ENCODE results near the gene ALOX15. TPM values are rescaled to one million over a fixed set of nuclear protein-coding genes. Genes with fewer than 3 reads are reported as not detected.

The ALOX15 gene
- total RNA-seq, 4 donors from 2014 or later, result 24.4 to 379 (median 119) TPM; not detected in 1

DNA sequence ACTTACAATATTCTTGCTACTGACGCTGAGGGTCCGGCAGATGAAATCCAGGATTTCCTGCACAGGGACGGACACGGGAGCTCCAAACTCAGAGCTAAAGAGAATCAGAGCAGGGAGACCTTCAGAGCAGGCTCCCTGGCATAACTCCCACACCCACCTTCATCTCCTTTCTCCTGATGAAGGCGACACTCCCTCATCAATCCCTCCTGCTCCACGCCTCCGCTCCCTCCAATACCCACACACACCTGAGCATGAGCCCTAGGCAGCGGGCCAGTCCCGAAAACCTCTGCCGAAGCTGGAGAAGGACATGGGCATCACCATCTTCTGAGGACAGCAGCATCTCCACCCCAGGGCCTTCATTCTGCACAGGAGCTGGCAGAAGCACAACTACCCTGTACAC, 34.3 kb upstream of the ALOX15 start:
- TF ChIP-seq, protein P1, sequence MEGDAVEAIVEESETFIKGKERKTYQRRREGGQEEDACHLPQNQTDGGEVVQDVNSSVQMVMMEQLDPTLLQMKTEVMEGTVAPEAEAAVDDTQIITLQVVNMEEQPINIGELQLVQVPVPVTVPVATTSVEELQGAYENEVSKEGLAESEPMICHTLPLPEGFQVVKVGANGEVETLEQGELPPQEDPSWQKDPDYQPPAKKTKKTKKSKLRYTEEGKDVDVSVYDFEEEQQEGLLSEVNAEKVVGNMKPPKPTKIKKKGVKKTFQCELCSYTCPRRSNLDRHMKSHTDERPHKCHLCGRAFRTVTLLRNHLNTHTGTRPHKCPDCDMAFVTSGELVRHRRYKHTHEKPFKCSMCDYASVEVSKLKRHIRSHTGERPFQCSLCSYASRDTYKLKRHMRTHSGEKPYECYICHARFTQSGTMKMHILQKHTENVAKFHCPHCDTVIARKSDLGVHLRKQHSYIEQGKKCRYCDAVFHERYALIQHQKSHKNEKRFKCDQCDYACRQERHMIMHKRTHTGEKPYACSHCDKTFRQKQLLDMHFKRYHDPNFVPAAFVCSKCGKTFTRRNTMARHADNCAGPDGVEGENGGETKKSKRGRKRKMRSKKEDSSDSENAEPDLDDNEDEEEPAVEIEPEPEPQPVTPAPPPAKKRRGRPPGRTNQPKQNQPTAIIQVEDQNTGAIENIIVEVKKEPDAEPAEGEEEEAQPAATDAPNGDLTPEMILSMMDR (IDR thresholded peaks at IDR 0.05), result no peak
- ATAC-seq (ENCODE audit: low FRiP score), result no peak

DNA sequence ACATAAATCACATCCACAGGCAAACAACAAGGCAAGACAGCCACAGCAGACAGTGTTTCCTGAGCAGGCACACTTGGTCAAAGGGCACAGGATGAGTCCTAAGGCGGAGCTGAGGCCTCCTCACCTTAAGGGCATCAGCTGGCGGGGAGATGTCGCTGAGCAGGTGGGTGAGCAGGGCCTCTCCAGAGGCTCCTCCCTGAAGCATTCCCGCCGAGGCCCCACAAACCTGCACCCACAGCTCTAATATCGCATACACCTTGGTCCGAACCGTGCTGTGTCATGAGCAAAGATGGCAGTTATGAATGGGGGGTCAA, 33.2 kb upstream of the ALOX15 start:
- TF ChIP-seq, protein P1 (IDR thresholded peaks at IDR 0.05), result no peak
- no peak for ATAC-seq (ENCODE audit: low FRiP score)
- DNase-seq (ENCODE audit: low spot score), result no peak

More for the DNA sequence above, 34.3 kb upstream of the ALOX15 start:
- DNase-seq (ENCODE audit: low spot score), result no peak

DNA sequence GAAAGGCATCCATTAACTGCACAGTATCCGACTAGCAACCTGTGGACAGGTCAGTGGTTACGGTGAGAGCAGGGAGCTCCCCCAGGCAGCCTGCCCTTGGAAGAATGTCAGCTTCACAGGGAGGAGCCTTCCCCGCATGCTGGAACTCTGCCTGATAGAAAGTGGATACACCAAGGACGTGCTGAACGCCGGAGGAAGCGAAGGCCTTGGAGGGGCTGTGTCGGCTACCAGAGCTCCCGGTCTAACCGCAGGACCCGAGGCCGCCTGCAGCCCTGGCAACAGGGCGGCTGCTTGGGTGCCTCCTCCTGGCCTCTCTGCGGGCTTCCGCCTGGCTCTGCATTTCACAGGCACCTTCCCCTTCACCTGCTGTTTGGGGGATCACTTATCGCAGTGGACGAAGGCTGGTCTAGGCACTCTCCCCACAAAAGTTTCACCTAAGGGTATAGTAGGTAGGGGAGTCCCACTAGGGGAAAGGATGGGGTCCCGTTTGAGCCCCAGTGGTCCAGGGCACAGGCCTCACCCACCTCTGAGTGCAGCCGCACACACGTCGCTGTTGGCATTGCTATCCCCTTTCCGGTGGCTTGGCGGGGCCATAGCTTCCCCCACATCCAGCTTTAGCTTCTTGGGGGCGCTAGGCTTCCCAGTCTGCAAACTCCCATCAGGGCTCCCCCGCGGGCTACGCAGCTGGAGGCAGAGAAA, 32.7 kb upstream of the ALOX15 start:
- no peak for ATAC-seq (ENCODE audit: low FRiP score)
- DNase-seq (ENCODE audit: low spot score), result no peak
- TF ChIP-seq, protein P1 (IDR thresholded peaks at IDR 0.05), result no peak

DNA sequence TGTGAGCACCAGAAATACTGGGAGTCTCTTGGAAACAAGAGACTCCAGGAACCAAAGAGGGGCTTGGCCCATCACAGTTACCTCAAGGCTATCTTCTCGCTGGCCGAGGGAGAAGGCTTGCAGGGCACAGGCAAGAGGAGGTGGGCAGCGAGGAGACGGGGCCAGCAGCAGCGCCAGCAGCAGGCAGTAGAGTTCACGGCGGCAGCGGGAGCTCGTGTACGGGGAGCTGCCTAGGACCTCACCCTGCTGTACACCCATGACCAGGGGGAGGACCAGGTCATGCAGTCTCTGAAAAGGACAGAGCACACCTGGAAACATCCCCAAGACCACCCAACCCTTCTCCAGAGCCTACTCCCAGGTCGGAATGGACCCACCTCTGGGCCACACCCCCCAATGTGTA, 31.7 kb upstream of the ALOX15 start:
- TF ChIP-seq, protein P1 (IDR thresholded peaks at IDR 0.05), result no peak
- DNase-seq (ENCODE audit: low spot score) (no peak), ATAC-seq (ENCODE audit: low FRiP score) (no peak)

DNA sequence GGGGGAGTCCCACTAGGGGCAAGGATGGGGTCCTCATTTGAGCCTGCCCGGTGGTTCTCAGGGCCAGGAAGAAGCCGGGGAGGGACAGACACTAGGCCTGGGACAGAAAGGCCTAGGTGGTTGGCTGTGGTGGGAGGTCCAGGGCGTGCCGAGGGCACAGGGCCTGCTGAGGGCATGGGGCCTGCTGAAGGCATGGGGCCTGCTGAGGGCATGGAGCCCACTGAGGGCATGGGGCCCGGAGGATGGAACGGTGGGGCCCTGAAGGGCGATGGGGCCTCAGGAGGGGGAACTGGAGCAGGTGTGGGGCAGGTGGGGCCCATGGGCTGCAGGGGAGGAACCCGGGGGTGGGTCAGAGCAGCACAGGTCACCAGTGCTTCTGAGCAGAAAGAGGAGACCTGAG, 31.3 kb upstream of the ALOX15 start:
- DNase-seq (ENCODE audit: low spot score), result no peak
- ATAC-seq (ENCODE audit: low FRiP score), result no peak
- TF ChIP-seq, protein P1 (IDR thresholded peaks at IDR 0.05), result no peak

DNA sequence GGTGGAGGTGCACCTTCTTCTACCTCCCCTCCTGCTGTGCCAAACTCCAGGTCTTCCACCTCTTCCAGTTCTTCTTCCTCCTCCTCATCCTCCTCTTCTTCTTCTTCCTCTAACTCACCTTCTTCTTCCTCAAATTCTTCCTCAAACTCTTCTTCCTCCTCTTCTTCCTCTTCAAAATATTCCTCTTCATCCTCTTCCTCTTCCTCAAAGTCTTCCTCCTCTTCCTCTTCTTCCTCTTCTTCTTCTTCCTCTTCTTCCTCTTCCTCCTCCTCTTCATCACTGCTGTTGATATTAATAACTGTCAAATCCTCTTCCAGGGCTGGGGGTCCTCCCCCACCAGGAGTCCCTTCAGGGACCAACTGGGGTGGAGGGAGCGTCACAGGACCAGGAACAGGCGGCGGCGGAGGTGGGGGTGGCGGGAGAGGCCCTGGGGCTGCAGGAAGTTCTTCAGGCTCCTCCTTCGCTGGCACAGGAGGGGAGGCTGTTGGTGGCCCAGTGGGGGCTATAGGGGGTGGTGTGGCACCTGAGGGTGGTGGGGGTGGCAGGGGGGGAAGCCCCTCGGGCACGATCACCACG, 30.7 kb upstream of the ALOX15 start:
- DNase-seq (ENCODE audit: low spot score) (no peak), ATAC-seq (ENCODE audit: low FRiP score) (no peak)
- TF ChIP-seq, protein P1 (IDR thresholded peaks at IDR 0.05), result no peak

DNA sequence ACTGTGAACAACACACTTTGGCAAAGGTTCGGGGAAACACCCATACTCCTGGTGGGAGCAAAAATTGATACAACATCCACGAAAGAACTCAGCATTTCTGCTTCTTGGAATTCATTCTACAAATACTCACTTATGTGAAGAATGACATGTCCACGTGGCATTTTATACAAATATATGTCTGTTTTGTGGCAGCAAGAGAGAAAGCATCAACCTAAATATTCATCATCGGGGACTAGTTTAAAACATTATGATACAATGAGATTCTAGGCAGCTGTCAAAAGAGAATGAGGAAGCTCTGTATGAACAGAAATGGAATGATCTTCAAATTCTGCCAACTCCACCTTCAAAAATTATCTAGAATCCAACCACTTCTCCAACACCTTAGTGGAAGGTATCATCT, 25.7 kb upstream of the ALOX15 start:
- ATAC-seq (ENCODE audit: low FRiP score), result no peak
- DNase-seq (ENCODE audit: low spot score), result no peak
- TF ChIP-seq, protein P1 (IDR thresholded peaks at IDR 0.05), result no peak
